Brain microvascular endothelial cell (primary cell): ENCODE measurements around the gene GRM4.

Experiments
- DNase-seq: peaks from one replicate; pipeline ENCODE4 v3.0.0-alpha.2; 2020
- H3K27ac ChIP-seq: fragments of 250-450 bp; sonication (Bioruptor Pico); 2 replicates; pipeline ENCODE4 v1.5.1; 2020; ENCODE audit warnings: mild to moderate bottlenecking, moderate library complexity
- H3K27me3 ChIP-seq: fragments of 250-450 bp; sonication (Bioruptor Pico); replicated peaks from 2 replicates; pipeline ENCODE4 v1.5.1; 2020; ENCODE audit warnings: mild to moderate bottlenecking
- H3K36me3 ChIP-seq: fragments of 250-450 bp; sonication (Bioruptor Pico); replicated peaks from 2 replicates; pipeline ENCODE4 v1.5.1; 2020; ENCODE audit warnings: mild to moderate bottlenecking
- H3K4me3 ChIP-seq: 2 replicates; pipeline ENCODE4 v1.5.1; 2011; ENCODE audit warnings: low read depth, mild to moderate bottlenecking, control low read depth, low read length, moderate library complexity
- in situ Hi-C: cut with HindIII; loops from 2 replicates; pipeline ENCODE4 v1.10.0; 2017; ENCODE audit warnings: low sequenced_read_pairs, low pct_ligation_motif_present
- TF ChIP-seq, protein P1 (sequence below): IDR thresholded peaks from 2 replicates; pipeline ENCODE4 v1.5.1; 2011; ENCODE audit warnings: low read depth, mild to moderate bottlenecking, moderate library complexity, low read length, control low read depth, inconsistent platforms; ENCODE audit errors: missing control alignments

GRM4 gene

DNA sequence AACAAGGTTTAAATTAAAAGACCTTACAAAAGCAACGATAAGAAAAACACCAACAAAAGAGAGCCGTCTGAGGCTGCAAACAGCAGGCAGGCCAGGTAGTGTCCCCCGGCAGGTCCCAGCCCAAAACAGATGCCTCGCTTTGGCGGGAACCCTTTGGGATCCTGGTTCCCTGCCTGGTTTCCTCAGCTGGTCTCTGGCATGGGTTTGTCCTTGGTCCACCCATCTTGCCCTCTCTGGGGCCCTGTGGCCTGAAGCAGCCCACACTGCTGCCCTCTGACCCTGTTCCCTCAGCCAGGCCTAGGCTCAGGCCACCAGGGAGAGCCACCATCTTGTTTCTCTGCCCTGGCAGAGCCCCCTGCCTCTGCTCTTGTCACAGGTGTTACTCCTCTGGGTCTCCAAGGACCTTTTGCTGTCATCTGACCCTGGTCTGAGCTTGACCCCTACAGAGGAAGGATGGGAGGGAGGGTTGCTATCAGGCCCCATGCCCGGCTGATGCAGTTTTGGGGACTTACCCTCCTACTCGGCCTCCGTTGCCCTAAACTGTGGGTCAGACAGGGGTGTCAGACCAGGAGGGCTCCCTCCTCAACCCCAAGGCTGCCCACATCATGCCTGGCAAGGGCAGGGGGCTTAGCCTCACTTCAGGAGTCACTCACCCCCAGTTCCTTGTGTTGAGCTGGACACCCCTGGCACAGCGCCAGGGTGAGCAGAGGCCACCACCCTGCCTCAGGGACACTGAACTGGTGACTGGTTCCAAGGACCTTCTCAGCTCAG is 30.6 kb upstream of the GRM4 start:
- Histone ChIP-seq H3K36me3 (no peaks in the 10 kb centered on the region), H3K27ac (no peak overlapping the region), H3K4me3 (no peak overlapping the region), H3K27me3 (no peaks in the 10 kb centered on the region)
- no peak for DNase-seq
- TF ChIP-seq, protein P1, sequence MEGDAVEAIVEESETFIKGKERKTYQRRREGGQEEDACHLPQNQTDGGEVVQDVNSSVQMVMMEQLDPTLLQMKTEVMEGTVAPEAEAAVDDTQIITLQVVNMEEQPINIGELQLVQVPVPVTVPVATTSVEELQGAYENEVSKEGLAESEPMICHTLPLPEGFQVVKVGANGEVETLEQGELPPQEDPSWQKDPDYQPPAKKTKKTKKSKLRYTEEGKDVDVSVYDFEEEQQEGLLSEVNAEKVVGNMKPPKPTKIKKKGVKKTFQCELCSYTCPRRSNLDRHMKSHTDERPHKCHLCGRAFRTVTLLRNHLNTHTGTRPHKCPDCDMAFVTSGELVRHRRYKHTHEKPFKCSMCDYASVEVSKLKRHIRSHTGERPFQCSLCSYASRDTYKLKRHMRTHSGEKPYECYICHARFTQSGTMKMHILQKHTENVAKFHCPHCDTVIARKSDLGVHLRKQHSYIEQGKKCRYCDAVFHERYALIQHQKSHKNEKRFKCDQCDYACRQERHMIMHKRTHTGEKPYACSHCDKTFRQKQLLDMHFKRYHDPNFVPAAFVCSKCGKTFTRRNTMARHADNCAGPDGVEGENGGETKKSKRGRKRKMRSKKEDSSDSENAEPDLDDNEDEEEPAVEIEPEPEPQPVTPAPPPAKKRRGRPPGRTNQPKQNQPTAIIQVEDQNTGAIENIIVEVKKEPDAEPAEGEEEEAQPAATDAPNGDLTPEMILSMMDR, result no peak
- in situ Hi-C loops, result no loop called here

DNA sequence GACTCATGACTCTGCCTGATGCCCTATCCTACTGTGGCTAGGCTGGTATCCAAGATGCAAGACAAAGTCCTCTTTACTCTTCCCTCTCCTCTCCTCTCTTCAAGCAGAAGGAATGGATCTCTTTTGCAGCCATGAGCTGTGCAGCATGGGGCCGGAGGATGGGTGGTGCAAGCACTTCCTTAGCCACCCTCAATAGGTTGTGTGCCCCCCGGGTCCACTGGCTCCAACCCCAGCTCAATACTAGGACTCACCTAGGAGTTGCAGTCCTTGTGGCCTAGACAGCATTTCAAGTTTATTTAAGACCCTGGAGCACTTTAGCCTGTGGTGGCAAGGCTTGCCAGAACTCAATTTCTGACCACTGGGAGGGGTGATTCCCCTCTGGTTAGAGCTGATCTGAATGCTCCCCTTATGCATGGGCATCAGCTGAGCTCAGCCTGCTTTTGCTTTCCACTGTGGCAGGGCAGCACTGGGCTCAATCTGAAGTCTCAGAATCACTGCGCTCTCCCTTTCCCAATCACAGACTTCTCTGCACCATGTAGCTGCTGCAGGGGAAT is 29.0 kb upstream of the GRM4 start:
- Histone ChIP-seq H3K27me3 (no peaks in the 10 kb centered on the region), H3K4me3 (no peak overlapping the region), H3K27ac (no peak overlapping the region), H3K36me3 (no peaks in the 10 kb centered on the region)
- no peak for DNase-seq
- in situ Hi-C loops, result no loop called here
- TF ChIP-seq, protein P1, result no peak

DNA sequence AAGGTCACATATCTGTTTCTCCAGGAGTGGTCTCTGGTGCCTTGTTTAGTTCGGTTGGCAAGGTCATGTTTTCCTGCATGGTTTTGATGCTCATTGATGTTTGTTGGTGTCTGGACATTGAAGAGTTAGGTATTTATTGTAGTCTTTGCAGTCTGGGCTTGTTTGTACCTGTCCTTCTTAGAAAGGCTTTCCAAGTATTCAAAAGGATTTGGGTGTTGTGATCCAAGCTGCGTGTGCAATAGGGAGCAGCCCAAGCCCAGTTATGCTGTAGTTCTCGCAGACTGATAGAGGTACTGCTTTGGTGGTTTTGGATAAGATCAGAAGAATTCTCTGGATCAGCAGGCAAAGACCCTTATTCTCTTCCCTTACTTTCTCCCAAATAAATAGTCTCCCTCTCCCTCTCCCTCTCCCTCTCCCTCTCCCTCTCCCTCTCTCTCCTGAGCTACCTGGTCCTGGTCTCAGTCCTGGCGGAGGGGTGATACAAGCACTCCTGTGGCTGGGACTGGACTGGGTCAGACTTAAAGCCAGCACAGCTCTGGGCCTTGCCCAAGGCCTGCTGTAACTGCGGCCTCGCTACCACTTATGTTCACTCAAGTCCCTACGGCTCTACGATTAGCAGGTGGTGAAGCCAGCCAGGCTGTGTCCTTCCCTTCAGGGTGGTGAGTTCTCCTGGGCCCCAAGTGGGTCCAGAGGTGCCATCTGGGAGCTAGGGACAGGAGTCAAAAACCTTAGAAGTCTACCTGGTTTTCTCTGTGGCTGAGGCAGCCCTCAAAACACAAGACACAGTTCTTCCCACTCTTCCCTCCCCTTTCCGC is 27.3 kb upstream of the GRM4 start:
- no peaks in the 10 kb centered on the region for H3K27me3 ChIP-seq
- TF ChIP-seq, protein P1, result no peak
- no peak overlapping the region for H3K4me3 ChIP-seq
- H3K36me3 ChIP-seq, result no peaks in the 10 kb centered on the region
- no peak overlapping the region for H3K27ac ChIP-seq
- DNase-seq, result no peak
- in situ Hi-C loops, result no loop called here

DNA sequence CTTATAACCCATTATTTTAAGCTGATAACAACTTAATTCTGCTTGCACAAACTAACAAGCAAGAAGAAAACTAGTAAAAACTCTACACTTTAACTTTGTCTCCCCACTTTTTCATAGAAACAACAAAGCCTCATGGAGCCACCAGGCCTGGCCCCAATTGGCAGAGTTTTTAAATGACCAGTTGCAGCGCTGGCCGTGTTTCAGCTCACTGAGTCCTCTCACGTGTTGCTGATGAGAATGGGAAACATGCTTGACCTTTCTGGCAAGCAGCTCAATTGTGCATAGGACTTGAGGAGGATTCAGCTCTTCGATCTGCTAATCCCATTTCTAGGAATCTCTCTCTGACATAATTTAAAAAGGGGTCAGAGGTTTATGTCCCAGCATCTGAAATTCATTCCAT is 24.5 kb upstream of the GRM4 start:
- DNase-seq, result no peak
- TF ChIP-seq, protein P1, result no peak

DNA sequence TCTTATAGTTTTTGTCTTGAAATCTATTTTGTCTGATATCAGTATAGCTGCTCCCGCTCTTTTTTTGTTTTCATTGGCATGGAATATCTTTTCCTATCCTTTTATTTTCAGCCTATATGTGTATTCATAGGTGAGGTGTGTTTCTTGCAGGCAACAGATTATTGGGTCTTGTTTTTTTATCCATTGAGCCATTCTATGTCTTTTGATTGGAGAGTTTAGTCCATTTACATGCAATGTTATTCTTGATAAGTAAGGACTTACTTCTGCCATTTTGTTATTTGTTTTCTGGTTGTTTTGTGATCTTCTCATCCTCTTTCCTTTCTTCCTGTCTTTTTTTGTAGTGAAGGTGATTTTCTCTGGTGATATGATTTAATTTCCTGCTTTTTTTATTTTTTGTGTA is 24.0 kb upstream of the GRM4 start:
- Histone ChIP-seq H3K36me3 (no peaks in the 10 kb centered on the region), H3K4me3 (no peak overlapping the region), H3K27ac (no peak overlapping the region), H3K27me3 (no peaks in the 10 kb centered on the region)
- in situ Hi-C loops, result no loop called here
- DNase-seq, result no peak
- TF ChIP-seq, protein P1, result no peak

More for the DNA sequence above, 24.5 kb upstream of the GRM4 start:
- no peaks in the 10 kb centered on the region for H3K36me3 ChIP-seq
- no peak overlapping the region for H3K27ac ChIP-seq
- in situ Hi-C loops, result no loop called here
- H3K4me3 ChIP-seq, result no peak overlapping the region
- H3K27me3 ChIP-seq, result no peaks in the 10 kb centered on the region
